Mesenteric fat pad (tissue), 1 donor: ENCODE data around the gene DLGAP1. TPM values are rescaled to one million over a fixed set of nuclear protein-coding genes. Genes with fewer than 3 reads are reported as not detected.
"Not testable (repeated sequence)": the region's sequence is repeated elsewhere in the genome, so short reads cannot be mapped to it uniquely, and the experiment has no call there.

Experiments used
- DNase-seq: peaks from one replicate; pipeline ENCODE4 v3.0.0-alpha.2; 2020; ENCODE audit warnings: low spot score
- total RNA-seq: library from RNA; stranded (reverse); fragmentation: NEBNext Ultra II Directional; extraction: Animal tissue kit (Norgen Biotek cat#: 25700); gene quantifications from one replicate; pipeline ENCODE4 v1.2.1, GENCODE V29; 2021
- donor health status: DM: yes; HTN: yes; CAD: no.

DLGAP1 gene
- total RNA-seq, 1 donor from 2014 or later, result 4.2 TPM

DNA sequence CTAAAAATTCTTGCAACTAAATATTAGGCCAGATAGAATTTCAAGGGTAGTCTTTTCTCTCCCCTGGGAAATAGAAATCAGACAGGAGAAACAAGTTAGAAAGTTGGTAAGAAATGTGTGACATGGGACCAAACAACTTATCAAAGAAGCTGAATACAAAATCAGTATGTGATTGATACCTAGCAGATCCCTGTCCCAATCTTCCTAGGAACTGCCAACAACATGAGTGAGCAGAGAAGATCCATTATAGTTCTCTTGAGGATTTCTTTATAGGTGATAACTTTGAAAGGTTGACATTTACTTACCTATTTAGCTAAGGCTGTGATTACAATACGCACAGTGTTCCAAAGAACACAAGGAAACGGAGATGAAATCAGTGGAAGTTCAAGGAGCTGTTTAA is 162.4 kb downstream of the DLGAP1 start:
- DNase-seq, result no peak

- not testable (repeated sequence) for DNase-seq
These were observed 167.8 kb downstream of the DLGAP1 start for GRCh38 chr18:4287340-4287739.

- DNase-seq, result no peak
These were observed 168.9 kb downstream of the DLGAP1 start for GRCh38 chr18:4286256-4286655.

DNA sequence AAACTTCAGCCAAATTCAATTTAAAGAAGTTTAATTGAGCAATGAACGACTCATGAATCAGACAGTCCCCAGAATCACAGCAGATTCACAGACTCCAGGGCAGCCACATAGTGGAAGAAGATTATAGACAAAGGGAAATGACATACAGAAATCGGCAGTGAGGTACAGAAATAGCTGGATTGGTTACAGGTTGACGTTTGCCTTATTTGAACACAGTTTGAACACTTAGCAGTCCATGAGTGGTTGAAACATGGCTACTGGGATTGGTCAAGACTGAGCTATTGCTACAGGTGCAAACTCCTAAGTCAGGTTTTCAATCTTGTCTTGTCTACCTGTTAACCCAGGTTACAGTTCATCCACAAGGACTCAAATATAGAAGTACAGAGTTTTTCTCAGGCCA is 169.6 kb downstream of the DLGAP1 start:
- no peak for DNase-seq

- DNase-seq, result no peak
These were observed 170.6 kb downstream of the DLGAP1 start for GRCh38 chr18:4284528-4284927.

DNA sequence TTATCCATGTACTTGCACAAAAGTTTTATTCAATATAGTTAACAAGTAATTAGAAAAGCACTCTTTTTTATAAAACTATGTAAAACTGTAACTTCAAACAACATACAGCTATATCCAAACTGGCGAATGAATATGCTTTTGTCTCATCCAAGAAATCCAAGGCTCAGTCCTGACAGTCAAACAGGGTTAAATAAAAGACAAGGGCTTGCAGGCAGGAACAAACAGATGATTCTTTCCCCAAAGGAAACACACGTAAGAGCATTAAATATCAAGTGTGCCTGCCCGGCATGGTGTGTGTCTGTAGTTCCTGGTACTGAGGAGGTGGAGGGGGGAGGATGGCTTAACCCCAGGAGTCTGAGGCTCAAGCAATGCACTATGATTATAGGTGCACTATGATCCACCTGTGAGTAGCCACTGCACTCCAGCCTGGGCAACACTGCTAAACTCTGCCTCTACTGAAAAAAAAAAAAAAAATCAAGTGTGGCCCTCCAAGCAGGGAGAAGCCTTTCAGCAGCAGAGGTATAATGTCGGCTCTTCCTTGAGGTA is 171.3 kb downstream of the DLGAP1 start:
- DNase-seq, result no peak

DNA sequence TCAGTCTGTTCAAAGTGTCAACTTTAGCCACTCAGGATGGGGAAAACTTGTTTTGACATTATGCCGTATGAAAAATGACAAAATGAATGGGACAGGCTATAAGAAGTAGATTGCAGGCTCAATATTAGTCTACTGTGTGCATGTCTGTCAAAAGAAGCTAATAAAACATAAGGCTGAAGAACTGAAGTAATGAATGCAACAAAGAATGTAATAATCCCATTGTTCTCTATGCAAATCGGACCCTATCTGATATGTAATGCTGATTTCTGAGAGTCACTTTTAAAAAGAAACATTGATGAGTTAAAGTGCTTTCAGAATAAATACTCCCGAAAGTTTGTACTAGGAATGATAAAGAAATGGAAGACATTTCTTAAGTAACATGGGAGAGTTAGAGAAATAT is 172.2 kb downstream of the DLGAP1 start:
- DNase-seq, result no peak

GRCh38 chr18:4276953-4277585 is 178.0 kb downstream of the DLGAP1 start:
- no peak for DNase-seq

GRCh38 chr18:4271952-4272351 is 183.2 kb downstream of the DLGAP1 start:
- no peak for DNase-seq

- no peak for DNase-seq
These were observed 184.1 kb downstream of the DLGAP1 start for GRCh38 chr18:4270988-4271387.

GRCh38 chr18:4270016-4270415 is 185.1 kb downstream of the DLGAP1 start:
- no peak for DNase-seq

GRCh38 chr18:4267641-4268040 is 187.5 kb downstream of the DLGAP1 start:
- DNase-seq, result no peak

DNA sequence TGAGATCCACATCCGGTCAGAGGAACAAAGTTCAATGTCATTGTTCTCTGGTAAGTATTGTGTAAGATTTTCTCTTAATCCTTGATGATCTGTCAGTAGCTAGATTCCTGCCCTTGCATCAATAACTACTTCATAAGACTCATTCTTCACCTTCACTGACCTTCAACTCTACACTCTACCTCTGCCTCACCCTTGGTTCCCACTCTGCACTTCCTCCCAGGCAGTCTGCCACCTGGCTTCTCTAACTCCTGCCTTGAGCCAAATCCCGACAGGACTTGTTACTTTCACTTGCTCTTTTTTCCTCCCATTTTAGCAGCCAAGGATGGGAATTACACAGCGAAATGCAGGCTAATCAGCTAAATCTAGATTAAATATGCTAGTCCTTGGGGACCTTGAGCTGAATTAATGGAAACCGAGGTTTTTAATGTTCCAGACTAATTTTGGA is 190.7 kb downstream of the DLGAP1 start:
- DNase-seq, result no peak

DNA sequence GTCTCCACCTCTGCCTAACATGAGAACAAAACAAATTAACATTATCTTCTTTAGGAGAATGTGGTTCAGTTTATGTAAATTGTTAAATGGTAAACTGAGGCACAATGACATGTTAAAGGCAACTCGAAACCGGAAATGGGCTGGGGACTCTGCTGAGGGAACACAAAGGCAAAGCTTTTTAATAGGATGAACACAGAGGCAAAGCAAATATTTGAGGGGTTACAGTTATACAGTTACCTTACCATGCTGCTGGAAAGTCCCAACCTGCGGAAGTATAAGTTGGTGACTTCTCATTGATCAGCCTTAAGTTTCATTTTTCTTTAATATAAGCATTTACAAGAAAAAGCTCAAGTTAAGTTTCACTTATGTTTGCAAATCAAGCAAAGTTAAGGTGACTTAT is 195.0 kb downstream of the DLGAP1 start:
- no peak for DNase-seq

- no peak for DNase-seq
These were observed 198.2 kb downstream of the DLGAP1 start for GRCh38 chr18:4256766-4257417.

GRCh38 chr18:4254840-4255239 is 200.3 kb downstream of the DLGAP1 start:
- DNase-seq, result no peak

DNA sequence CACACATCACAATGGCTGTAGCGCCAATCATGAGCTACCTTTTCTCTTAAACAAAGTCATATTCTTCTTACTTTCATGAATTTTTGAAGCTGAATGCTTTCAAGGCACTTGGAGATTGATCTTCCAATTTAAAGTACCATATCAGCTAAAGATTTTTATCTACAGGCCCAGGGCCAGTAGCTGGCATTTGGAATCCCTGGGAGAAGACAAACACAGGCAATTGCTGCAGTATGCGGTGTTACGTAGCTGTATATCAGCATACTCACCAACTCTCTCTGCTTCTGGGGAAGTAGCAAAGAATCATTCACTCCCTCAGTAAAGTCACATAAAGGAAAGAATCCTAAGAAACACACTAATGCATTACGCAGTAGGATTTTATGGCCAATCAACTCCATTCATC is 202.3 kb downstream of the DLGAP1 start:
- DNase-seq, result no peak

- DNase-seq, result no peak
These were observed 203.2 kb downstream of the DLGAP1 start for GRCh38 chr18:4251873-4252272.

GRCh38 chr18:4251206-4251605 is 203.9 kb downstream of the DLGAP1 start:
- DNase-seq, result no peak

GRCh38 chr18:4250141-4250540 is 205.0 kb downstream of the DLGAP1 start:
- DNase-seq, result no peak

- no peak for DNase-seq
These were observed 206.4 kb downstream of the DLGAP1 start for GRCh38 chr18:4248686-4249085.

DNA sequence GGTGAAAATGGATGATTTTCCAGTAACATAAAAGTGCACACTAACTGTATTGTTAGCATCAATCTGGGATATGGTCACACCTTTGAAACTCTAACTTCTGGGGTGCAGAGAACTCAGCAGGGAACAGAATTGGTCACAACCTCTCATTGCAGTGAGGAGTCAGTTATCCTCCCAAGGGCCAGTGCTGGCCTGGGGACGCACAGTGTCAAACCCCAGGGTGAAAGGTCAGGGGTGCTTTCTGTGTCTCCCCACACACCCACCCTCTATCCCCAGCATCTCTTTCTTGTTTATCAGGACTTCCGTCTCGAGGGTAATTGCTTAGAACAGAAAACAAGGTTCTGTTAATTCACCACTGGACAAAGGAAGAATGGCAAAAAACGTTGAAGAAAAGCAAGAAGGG is 208.7 kb downstream of the DLGAP1 start:
- no peak for DNase-seq

DNA sequence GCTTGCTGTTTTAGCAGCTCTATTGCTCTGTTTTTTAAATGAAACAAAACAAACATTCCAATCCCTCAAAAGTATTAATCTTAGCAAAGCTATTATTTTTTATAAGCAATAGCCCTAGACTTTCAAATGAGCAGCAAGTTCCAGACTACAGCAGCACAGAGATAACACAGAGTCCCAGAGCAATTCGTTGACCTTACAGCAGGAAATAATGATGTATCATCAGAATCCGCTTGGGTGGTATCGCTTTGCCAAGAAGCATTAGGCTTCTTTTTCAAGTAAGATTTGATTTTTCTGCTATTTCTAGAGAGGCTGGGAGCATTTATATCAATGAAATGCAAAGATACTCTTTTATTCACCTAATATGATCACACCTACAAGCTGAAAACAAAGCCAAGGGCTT is 209.7 kb downstream of the DLGAP1 start:
- no peak for DNase-seq
